Fibroblast of the aortic adventitia (primary cell): ENCODE data around the gene CEP135. TPM values are rescaled to one million over a fixed set of nuclear protein-coding genes. Genes with fewer than 3 reads are reported as not detected.

ENCODE experiments used
- DNase-seq: peaks from one replicate; pipeline ENCODE4 v3.0.0-alpha.2; 2010; ENCODE audit warnings: low read depth
- H3K4me3 ChIP-seq: 2 replicates; pipeline ENCODE4 v1.5.1; 2011; ENCODE audit warnings: low read depth, mild to moderate bottlenecking, control low read depth, low read length, moderate library complexity
- total RNA-seq: library from RNA; depleted of rRNA; stranded (reverse); fragments of >200 nt; gene quantifications from 2 replicates; pipeline ENCODE4 v1.2.3, GENCODE V29; 2012; ENCODE audit warnings: low replicate concordance
- TF ChIP-seq, protein P1 (sequence below): IDR thresholded peaks from 2 replicates; pipeline ENCODE4 v1.5.1; 2011; ENCODE audit warnings: mild to moderate bottlenecking, low read length, control low read depth, inconsistent platforms; ENCODE audit not compliant: insufficient read depth

The CEP135 gene
- total RNA-seq, 1 donor, result 15.6 TPM

DNA sequence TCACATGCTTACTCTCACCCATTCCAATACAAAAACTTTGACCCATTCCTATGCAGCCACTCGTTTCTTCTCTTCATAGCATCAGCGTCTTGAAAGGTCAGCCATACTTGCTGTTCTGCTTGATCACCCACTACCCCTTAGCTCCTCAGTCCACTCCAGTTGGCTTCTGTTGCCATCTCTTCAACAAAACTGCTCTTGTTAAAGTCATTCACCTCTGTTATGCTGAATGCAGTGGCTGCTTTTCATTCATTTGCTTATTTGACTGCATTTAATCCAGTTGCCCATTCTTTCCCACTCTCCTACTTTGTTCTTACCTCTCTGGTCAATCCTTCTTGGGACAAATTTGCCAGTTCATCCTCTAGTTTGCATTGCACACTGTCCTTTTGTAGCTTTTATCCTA is 24.9 kb downstream of the CEP135 start:
- TF ChIP-seq, protein P1, sequence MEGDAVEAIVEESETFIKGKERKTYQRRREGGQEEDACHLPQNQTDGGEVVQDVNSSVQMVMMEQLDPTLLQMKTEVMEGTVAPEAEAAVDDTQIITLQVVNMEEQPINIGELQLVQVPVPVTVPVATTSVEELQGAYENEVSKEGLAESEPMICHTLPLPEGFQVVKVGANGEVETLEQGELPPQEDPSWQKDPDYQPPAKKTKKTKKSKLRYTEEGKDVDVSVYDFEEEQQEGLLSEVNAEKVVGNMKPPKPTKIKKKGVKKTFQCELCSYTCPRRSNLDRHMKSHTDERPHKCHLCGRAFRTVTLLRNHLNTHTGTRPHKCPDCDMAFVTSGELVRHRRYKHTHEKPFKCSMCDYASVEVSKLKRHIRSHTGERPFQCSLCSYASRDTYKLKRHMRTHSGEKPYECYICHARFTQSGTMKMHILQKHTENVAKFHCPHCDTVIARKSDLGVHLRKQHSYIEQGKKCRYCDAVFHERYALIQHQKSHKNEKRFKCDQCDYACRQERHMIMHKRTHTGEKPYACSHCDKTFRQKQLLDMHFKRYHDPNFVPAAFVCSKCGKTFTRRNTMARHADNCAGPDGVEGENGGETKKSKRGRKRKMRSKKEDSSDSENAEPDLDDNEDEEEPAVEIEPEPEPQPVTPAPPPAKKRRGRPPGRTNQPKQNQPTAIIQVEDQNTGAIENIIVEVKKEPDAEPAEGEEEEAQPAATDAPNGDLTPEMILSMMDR, result no peak
- DNase-seq, result no peak
- no peak overlapping the region for H3K4me3 ChIP-seq

DNA sequence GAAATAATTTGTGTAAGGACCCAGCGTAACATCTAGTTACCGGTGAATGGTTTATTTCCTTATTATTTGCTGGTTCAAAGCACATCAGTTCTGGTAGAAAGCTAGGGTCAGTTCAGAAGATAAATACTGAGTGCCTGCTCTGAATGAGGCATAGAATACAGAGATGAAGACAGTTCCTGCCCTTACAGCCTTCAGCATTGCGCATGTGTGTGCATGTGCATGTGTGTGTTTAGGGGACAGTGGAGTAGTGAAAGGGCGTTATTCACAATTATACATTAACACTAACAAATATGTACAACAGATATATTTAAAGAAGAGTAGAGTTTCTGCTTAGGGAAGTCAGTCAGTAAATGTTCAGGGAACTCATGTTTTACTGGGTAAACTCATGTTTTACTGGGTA is 29.1 kb downstream of the CEP135 start:
- TF ChIP-seq, protein P1, result no peak
- H3K4me3 ChIP-seq, result no peak overlapping the region
- no peak for DNase-seq

DNA sequence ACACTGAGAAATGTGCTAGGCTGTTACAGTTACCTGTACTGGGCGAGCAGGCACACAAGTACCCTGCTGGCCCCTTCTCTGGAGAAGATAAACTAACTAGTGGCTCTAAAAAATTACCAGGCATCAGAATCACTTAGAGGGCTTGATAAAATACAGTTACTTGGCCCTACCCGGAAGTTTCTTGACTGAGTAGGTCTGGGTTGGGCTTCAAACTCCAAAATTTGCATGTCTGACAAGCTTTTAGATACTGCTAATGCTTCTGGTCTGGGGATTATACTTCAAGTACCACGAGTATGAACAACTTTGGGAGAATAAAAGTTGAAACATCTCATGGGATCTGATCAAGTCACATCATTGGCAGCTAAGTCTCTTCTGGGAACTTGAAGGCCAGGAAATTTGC is 30.8 kb downstream of the CEP135 start:
- H3K4me3 ChIP-seq, result no peak overlapping the region
- TF ChIP-seq, protein P1, result no peak
- no peak for DNase-seq

DNA sequence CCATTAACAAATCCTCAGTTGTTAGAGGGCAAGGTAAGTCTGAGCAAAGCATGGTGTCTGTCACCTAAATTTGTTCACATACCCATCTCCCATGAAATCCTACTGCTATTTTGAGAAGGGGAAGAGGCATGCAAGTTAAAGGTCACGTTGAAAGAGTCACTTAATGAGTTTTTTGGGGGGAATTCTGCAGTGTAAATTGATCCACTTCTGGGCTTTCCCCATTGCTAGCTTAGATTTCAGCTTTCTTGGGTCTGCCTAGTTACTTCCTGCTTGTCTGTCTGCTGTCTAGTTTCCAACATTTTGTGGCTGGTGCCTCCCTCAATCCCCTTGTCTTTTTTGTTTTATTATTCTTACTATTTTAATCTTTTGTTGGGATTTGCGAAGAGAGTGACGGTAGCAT is 32.0 kb downstream of the CEP135 start:
- DNase-seq, result no peak
- TF ChIP-seq, protein P1, result no peak
- no peak overlapping the region for H3K4me3 ChIP-seq

DNA sequence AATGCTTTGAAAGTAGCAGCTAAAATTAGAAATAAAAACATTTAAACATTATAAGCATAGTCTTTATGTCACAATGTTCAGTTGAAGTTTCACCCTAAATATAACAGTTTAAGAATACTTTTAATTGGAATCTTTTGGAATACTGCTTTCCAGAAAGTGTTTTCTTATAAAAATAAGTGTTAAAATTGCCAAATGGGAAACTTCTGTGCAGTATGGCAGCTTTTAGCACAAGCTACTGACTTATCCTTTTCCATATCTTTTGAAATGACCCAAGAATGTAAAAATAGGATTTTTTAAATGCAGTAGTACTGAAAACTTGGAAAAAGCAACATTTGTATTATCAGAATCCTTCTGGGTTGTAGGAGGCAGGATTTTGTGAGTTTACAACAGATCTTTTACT is 34.2 kb downstream of the CEP135 start:
- no peak overlapping the region for H3K4me3 ChIP-seq
- TF ChIP-seq, protein P1, result no peak
- no peak for DNase-seq

DNA sequence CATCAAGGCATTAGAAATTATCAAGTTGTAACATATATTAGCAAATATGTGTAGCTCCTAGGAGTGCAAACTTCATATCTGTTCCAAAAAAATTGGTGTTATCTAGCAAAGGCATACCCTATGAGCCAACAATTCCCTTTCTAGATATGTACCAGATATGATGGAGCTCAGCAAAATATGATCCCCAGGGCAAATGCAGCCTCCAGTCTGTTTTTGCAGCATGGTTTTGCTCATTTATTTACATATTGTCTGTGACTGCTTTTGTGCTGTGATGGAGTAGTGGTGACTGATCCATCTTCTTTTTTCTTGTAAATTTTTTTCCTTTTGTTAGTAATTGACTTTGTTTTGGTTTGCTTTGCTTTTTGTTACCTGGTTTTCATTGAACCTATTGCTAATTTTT is 41.0 kb downstream of the CEP135 start:
- no peak for DNase-seq
- no peak overlapping the region for H3K4me3 ChIP-seq
- TF ChIP-seq, protein P1, result no peak

DNA sequence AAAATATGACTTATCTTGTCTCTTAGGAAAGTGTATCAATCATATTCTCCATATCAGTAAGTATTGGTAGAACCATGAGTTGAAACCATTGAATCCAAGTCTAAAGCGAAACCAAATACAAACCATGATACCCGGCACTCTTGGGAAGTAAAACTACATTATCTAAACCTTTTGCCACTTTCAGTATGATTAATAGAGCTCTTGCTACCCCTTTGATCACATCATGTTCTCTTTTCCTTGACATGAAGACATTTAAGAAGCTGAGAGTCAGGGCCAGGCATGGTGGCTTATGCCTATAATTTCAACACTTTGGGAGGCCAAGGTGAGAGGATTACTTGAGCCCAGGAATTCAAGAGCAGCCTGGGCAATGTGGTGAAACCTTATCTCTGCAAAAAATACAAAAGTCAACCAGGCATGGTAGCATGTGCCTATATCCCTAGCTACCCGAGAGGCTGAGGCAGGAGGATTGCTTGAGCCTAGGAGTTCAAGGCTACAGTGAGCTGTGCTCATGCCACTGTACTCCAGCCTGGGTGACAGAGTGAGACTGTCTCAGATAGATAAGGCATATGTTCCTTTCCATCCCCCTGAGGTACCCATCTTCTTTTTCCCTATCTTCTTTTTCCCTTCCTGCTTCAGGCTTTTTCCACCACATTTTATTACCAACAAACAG is 45.4 kb downstream of the CEP135 start:
- no peak for DNase-seq
- TF ChIP-seq, protein P1, result no peak
- H3K4me3 ChIP-seq, result no peak overlapping the region
